GM18951 (cell line): ENCODE measurements around the gene SPSB1.

Source experiments
- POLR2A ChIP-seq: IDR thresholded peaks from 4 replicates; pipeline ENCODE4 v1.6.1; 2011; ENCODE audit warnings: mild to moderate bottlenecking; ENCODE audit not compliant: insufficient read length, insufficient read depth; ENCODE audit errors: extremely low read depth
- in situ Hi-C: fragments of 300-500 bp; cut with MboI; formaldehyde crosslinking; loops from one replicate; pipeline ENCODE4 v1.12.0; 2022; ENCODE audit warnings: low sequenced_read_pairs, mixed read lengths, inconsistent platforms; ENCODE audit not compliant: unreplicated experiment

Gene SPSB1

DNA sequence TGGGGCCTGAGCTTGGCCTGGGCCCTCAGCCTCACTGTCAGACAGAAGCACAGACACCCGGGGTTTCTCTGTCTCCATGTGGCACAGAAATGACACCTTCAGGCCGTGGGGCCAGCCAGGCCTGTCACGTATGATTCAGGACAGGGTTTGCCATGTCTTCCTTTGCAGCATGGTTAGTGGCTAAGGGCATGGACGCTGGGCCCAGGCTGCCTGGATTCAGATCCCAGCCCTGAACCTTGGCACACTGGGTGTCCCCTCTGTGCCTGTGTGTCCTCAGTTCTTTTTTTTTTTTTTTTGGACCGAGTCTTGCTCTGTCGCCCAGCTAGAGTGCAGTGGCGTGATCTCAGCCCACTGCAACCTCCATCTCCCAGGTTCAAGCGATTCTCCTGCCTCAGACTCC is 73.6 kb downstream of the SPSB1 start:
- TF ChIP-seq POLR2A: no peak
- in situ Hi-C loops: no loop called here

DNA sequence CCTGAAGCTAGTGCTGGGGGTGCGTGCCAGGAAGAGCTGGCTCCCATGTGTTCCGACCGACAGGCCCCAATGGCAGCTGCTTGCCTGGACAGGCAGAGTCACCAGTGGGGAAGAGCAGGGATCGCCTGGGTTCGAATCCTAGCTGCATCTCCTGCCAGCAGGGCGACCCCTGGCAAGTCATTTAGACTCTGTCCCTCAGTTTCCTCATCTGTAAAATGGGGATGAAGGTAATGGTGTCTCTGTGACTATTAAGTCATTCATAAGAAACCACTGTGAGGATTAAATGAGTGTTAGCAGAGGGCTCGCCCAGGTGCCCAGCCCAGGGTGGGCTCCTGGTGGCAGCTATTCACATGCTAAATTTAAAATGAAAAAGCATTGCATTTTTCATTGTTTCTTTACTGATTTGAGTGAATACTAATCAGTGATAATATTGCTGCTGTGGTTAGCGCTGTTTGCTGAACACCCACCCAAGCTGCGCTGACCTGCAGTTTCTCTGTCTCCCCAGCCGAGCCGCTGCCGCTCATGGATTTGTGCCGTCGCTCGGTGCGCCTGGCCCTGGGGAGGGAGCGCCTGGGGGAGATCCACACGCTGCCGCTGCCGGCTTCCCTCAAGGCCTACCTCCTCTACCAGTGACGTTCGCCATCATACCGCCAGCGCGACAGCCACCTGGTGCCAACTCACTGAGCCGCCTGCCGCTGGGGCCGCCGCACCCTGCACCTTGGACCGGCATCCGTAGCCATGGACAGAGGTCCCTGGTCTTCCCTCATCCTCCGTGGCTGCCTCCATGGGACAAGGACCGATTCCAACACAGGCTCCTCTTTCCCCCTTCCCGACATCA is 74.5 kb downstream of the SPSB1 start:
- in situ Hi-C loops: no loop called here
- TF ChIP-seq POLR2A: no peak

GRCh38 chr1:9367806-9368205 is 75.1 kb downstream of the SPSB1 start:
- TF ChIP-seq POLR2A: no peak
- in situ Hi-C loops: no loop called here

GRCh38 chr1:9368356-9368755 is 75.7 kb downstream of the SPSB1 start:
- in situ Hi-C loops: no loop called here
- TF ChIP-seq POLR2A: no peak

- in situ Hi-C loops: no loop called here
- TF ChIP-seq POLR2A: no peak
Measured at GRCh38 chr1:9369964-9370788, 77.5 kb downstream of the SPSB1 start.

DNA sequence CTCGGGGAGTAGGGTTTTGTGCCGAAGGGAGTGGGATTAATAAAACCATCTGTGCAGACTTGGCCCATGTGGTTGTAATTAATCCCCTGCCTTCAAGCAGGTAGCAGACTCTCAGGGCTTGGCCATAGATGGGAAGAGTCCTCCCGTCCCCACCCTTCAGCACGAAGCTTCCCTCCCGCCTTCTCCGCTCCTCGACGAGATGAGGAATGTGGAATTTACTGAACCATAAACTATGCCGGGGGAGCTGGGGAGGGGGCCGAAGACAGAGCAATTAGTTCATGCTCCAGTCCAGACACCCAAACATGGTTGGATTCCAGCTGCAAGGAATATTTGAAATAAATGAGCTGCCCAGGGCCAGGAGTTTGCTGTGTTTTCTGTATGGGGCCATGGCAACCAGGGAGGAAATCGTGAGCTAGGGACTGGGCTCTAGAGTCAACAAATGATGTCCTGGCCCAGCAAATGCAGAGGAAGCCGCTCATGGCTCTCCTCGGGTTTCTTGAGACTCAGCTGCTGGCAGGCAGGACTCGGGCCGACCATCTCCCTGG is 78.8 kb downstream of the SPSB1 start:
- no peak for TF ChIP-seq POLR2A
- in situ Hi-C loops: no loop called here

- TF ChIP-seq POLR2A: no peak
- in situ Hi-C loops: no loop called here
Measured at GRCh38 chr1:9371951-9372350, 79.3 kb downstream of the SPSB1 start.

DNA sequence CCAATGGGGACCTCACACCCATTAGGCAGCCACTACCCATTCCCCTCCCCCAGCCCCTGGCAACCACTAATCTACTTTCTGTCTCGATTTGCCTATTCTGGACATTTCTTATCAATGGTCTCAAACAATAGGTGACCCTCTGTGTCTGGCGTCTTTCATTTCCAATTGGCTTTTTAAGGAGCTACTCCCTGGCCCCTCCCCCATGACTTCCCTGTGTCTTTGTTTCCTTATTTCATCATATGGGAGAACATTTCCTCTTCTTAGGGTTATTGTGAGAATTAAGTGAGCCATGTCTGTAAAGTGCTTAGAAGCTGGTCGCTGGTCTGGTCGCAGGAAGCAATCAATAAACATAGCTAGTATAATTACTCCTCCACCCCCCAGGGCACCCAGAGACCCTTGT is 80.9 kb downstream of the SPSB1 start:
- TF ChIP-seq POLR2A: no peak
- in situ Hi-C loops: no loop called here

DNA sequence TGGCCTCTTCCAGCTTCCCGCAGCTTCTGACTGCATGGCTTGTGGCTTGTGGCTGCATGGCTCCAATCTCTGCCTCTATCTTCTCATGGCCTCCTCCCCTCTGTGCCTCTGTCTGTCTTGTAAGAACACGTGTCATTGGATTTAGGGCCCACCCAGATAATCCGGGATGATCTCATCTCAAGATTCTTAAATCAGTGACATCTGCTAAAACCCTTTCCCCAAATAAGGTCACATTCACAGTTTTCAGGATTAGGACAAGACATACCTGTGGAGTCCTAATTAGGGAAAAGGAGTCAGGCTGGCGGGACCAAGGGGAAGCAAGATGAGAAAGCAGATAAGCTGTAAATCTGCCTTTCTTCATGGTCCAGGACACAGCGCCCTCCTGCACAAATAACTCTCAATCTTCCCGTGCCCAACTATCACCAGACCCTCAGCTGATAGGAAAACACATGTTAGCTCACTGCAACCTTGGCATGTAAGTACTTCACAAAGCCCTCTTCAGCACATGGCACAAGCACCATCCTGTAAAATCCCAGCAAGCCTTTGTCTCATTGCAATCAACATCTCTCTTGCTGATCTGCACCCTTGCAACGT is 82.2 kb downstream of the SPSB1 start:
- in situ Hi-C loops: no loop called here

GRCh38 chr1:9375912-9376311 is 83.2 kb downstream of the SPSB1 start:
- no peak for TF ChIP-seq POLR2A
- in situ Hi-C loops: no loop called here

More for the DNA sequence above, 82.2 kb downstream of the SPSB1 start:
- TF ChIP-seq POLR2A: no peak

GRCh38 chr1:9376430-9376829 is 83.7 kb downstream of the SPSB1 start:
- TF ChIP-seq POLR2A: no peak
- in situ Hi-C loops: no loop called here

- in situ Hi-C loops: no loop called here
- no peak for TF ChIP-seq POLR2A
Measured at GRCh38 chr1:9376886-9377333, 84.2 kb downstream of the SPSB1 start.

DNA sequence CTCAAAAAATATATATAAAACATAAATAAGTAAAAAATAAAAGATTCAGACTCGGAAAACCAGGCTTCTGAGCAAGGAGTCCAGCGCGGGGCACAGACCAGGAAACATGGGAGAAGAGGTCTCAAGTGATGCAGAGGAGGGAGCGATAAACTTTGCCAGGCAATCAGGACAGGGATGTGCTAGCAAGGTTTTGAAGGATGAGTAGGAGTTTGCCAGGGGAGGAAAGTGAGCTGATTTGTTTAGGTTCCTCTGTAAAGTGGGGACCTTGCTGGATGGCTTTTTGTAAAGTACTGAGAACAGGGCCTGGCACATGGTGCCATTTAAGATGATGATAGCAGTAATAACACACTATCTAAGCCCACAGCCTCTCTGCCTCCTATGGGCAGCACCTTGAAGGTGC is 86.1 kb downstream of the SPSB1 start:
- no peak for TF ChIP-seq POLR2A
- in situ Hi-C loops: no loop called here
